PC-9 (cell line): Measurements from ENCODE around the gene GPRC6A. TPM values are rescaled to one million over a fixed set of nuclear protein-coding genes. Genes with fewer than 3 reads are reported as not detected.

ENCODE experiments used
- BruUV-seq: library from RNA; stranded (reverse); fragments of 400-500 nt; replicated peaks from 2 replicates; lab custom pipeline; 2021; lab: Mats Ljungman, UMichigan
- CTCF ChIA-PET: fragments of 300-600 bp; sonication (Branson Sonifier 250); formaldehyde crosslinking; loops from one replicate; lab custom pipeline; 2022; ENCODE audit warnings: antibody characterized with exemption; lab: Charles Lee
- POLR2A ChIA-PET: fragments of 300-600 bp; sonication (Branson Sonifier 250); formaldehyde crosslinking; loops from one replicate; lab custom pipeline; 2022; ENCODE audit warnings: antibody characterized with exemption; ENCODE audit not compliant: unreplicated experiment; lab: Charles Lee
- DNase-seq, 2 experiments: peaks; one replicate each; pipeline versions ENCODE4 v3.0.0 to v3.0.0-alpha.2; 2015 to 2022; ENCODE audit warnings: mixed read lengths in 1 of 2
- H2AFZ ChIP-seq: fragments of 200-600 bp; sonication (generic); 2 replicates; pipeline ENCODE4 v1.8.1; 2017; ENCODE audit warnings: antibody characterized with exemption
- H3F3A ChIP-seq: fragments of 200-600 bp; sonication (generic); 2 replicates; pipeline ENCODE4 v1.8.1; 2017; ENCODE audit warnings: antibody characterized with exemption, mild to moderate bottlenecking, low read depth; ENCODE audit not compliant: insufficient read depth
- H3K27ac ChIP-seq: fragments of 200-600 bp; sonication (generic); 2 replicates; pipeline ENCODE4 v1.6.1; 2016; ENCODE audit warnings: mixed run types
- H3K27me3 ChIP-seq: fragments of 200-600 bp; sonication (generic); 2 replicates; pipeline ENCODE4 v1.6.1; 2016; ENCODE audit warnings: low read depth, mixed run types; ENCODE audit not compliant: insufficient read depth
- H3K36me3 ChIP-seq: fragments of 200-600 bp; sonication (generic); 2 replicates; pipeline ENCODE4 v1.6.1; 2016; ENCODE audit warnings: low read depth, mixed run types
- H3K4me1 ChIP-seq: fragments of 200-600 bp; sonication (generic); replicated peaks from 2 replicates; pipeline ENCODE4 v1.6.1; 2016; ENCODE audit warnings: mixed run types; ENCODE audit not compliant: insufficient read depth
- H3K4me2 ChIP-seq: fragments of 200-600 bp; sonication (generic); 2 replicates; pipeline ENCODE4 v1.6.1; 2017; ENCODE audit warnings: mixed run types
- H3K4me3 ChIP-seq: fragments of 200-600 bp; sonication (generic); 2 replicates; pipeline ENCODE4 v1.6.1; 2016; ENCODE audit warnings: mixed run types
- H3K79me2 ChIP-seq: fragments of 200-600 bp; sonication (generic); 2 replicates; pipeline ENCODE4 v1.6.1; 2017; ENCODE audit warnings: low read depth, mixed run types
- H3K9me2 ChIP-seq: fragments of 200-600 bp; sonication (generic); 2 replicates; pipeline ENCODE4 v1.8.1; 2017; ENCODE audit warnings: mild to moderate bottlenecking; ENCODE audit not compliant: insufficient read depth
- H3K9me3 ChIP-seq: fragments of 200-600 bp; sonication (generic); 2 replicates; pipeline ENCODE4 v1.8.1; 2016; ENCODE audit warnings: low read depth; ENCODE audit not compliant: insufficient read depth
- H4K20me1 ChIP-seq: fragments of 200-600 bp; sonication (generic); 2 replicates; pipeline ENCODE4 v1.8.1; 2017; ENCODE audit not compliant: insufficient read depth
- CTCF ChIP-seq: fragments of 200-600 bp; sonication (generic); conservative IDR thresholded peaks from 2 replicates; pipeline ENCODE4 v1.6.1; 2017; ENCODE audit warnings: mixed run types, antibody characterized with exemption, mild to moderate bottlenecking, moderate library complexity
- EZH2 ChIP-seq: fragments of 200-600 bp; sonication (generic); IDR thresholded peaks from 2 replicates; pipeline ENCODE4 v1.8.0; 2017; ENCODE audit warnings: antibody characterized with exemption, low read depth
- intact Hi-C: fragments of 100-400 bp; cut with micrococcal nuclease; formaldehyde crosslinking; loops from one replicate; pipeline ENCODE4 v1.10.0; 2022; ENCODE audit not compliant: unreplicated experiment
- total RNA-seq: library from RNA; stranded (reverse); gene quantifications from 2 replicates; pipeline ENCODE4 v1.2.3, GENCODE V29; 2021

Gene GPRC6A
- total RNA-seq, 1 experiment from 2014 or later, result not detected

GRCh38 chr6:116866281-116866871 lies 37.5 kb upstream of the GPRC6A start:
- Histone ChIP-seq H3K27me3 (no peaks in the 10 kb centered on the region), H3K9me2 (no peaks in the 10 kb centered on the region), H2AFZ (peak overlapping the region; percentile 58; the same call in 1 of the 2 replicates), H3F3A (no peaks in the 10 kb centered on the region), H3K4me3 (no peak overlapping the region), H3K9me3 (no peaks in the 10 kb centered on the region), H3K4me2 (no peak overlapping the region), H3K27ac (no peak overlapping the region), H4K20me1 (no peaks in the 10 kb centered on the region), H3K4me1 (no peaks in the 10 kb centered on the region; the same call in 1 of the 2 replicates), H3K79me2 (no peaks in the 10 kb centered on the region), H3K36me3 (no peaks in the 10 kb centered on the region)
- POLR2A ChIA-PET, result no interaction called here
- intact Hi-C loops, result no loop called here
- TF ChIP-seq CTCF (no peak), EZH2 (no peak)
- CTCF ChIA-PET, result no interaction called here
- BruUV-seq, result no TSS peak
- DNase-seq, result no peak

- ChIA-PET POLR2A (no interaction called here), CTCF (no interaction called here)
- no peak for DNase-seq
- Histone ChIP-seq H3K79me2 (no peaks in the 10 kb centered on the region), H3K4me3 (no peak overlapping the region), H3K4me1 (no peaks in the 10 kb centered on the region), H3F3A (no peaks in the 10 kb centered on the region), H3K27ac (no peak overlapping the region), H4K20me1 (no peaks in the 10 kb centered on the region), H3K9me2 (no peaks in the 10 kb centered on the region; the same call in 1 of the 2 replicates), H3K27me3 (no peaks in the 10 kb centered on the region), H3K9me3 (no peaks in the 10 kb centered on the region), H3K36me3 (no peaks in the 10 kb centered on the region), H3K4me2 (no peak overlapping the region), H2AFZ (no peak overlapping the region)
- no peak for TF ChIP-seq EZH2
- no peak for TF ChIP-seq CTCF
- BruUV-seq, result no TSS peak
- intact Hi-C loops, result no loop called here
Observed at GRCh38 chr6:116859264-116859663, 30.4 kb upstream of the GPRC6A start.

- Histone ChIP-seq H3K4me1 (no peaks in the 10 kb centered on the region), H3K36me3 (no peaks in the 10 kb centered on the region), H3K4me3 (no peak overlapping the region), H3K4me2 (no peak overlapping the region), H3K9me2 (no peaks in the 10 kb centered on the region; the same call in 1 of the 2 replicates), H2AFZ (no peak overlapping the region), H3F3A (no peaks in the 10 kb centered on the region), H4K20me1 (no peaks in the 10 kb centered on the region), H3K9me3 (no peaks in the 10 kb centered on the region), H3K27me3 (no peaks in the 10 kb centered on the region), H3K79me2 (no peaks in the 10 kb centered on the region), H3K27ac (no peak overlapping the region)
- BruUV-seq, result no TSS peak
- no peak for DNase-seq
- TF ChIP-seq CTCF (no peak), EZH2 (no peak)
- intact Hi-C loops, result no loop called here
- CTCF ChIA-PET, result no interaction called here
- POLR2A ChIA-PET, result no interaction called here
Observed at GRCh38 chr6:116858060-116858459, 29.2 kb upstream of the GPRC6A start.
